Measurements from ENCODE around the gene TOB1.

DNA sequence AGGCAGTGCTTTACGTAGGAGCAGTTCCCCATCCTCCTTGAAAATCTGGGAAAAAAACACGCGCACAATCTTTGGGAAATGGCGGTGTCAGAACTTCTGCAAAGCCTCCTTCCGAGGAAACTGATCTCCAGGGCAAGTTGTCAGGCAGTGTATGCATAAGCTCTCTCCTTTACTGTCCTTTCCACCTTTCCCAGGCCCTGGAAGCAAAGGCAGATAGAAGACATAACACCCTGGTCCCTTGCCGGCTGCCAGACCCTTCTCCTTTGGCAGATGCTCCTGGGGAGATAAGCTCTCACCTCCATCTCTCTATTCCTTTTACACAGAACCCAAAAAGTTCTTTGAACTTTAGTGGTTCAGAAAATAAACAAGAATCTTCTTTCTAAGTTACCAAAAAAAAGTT is 12.4 kb downstream of the TOB1 start:
- TF ChIP-seq, protein P1, sequence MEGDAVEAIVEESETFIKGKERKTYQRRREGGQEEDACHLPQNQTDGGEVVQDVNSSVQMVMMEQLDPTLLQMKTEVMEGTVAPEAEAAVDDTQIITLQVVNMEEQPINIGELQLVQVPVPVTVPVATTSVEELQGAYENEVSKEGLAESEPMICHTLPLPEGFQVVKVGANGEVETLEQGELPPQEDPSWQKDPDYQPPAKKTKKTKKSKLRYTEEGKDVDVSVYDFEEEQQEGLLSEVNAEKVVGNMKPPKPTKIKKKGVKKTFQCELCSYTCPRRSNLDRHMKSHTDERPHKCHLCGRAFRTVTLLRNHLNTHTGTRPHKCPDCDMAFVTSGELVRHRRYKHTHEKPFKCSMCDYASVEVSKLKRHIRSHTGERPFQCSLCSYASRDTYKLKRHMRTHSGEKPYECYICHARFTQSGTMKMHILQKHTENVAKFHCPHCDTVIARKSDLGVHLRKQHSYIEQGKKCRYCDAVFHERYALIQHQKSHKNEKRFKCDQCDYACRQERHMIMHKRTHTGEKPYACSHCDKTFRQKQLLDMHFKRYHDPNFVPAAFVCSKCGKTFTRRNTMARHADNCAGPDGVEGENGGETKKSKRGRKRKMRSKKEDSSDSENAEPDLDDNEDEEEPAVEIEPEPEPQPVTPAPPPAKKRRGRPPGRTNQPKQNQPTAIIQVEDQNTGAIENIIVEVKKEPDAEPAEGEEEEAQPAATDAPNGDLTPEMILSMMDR (conservative IDR thresholded peaks at IDR 0.05; ENCODE audit: low read depth in 2 of 2), result no peak
- TF ChIP-seq EZH2 (IDR thresholded peaks at IDR 0.05; ENCODE audit: low read depth, unreplicated experiment) (no peak), POLR2AphosphoS5 (IDR thresholded peaks at IDR 0.05; ENCODE audit: low read depth) (no peak), JUNB (IDR thresholded peaks at IDR 0.05; ENCODE audit: unreplicated experiment) (no peak), CREB1 (CRISPR knock-in tag; IDR thresholded peaks at IDR 0.05; ENCODE audit: low read depth) (no peak), EZH2phosphoT487 (IDR thresholded peaks at IDR 0.05; ENCODE audit: unreplicated experiment) (no peak), STAT1 (IDR thresholded peaks at IDR 0.05; ENCODE audit: unreplicated experiment) (no peak), ZNF114 (CRISPR knock-in tag; IDR thresholded peaks at IDR 0.05) (no peak)
- TF ChIP-seq, protein P2, sequence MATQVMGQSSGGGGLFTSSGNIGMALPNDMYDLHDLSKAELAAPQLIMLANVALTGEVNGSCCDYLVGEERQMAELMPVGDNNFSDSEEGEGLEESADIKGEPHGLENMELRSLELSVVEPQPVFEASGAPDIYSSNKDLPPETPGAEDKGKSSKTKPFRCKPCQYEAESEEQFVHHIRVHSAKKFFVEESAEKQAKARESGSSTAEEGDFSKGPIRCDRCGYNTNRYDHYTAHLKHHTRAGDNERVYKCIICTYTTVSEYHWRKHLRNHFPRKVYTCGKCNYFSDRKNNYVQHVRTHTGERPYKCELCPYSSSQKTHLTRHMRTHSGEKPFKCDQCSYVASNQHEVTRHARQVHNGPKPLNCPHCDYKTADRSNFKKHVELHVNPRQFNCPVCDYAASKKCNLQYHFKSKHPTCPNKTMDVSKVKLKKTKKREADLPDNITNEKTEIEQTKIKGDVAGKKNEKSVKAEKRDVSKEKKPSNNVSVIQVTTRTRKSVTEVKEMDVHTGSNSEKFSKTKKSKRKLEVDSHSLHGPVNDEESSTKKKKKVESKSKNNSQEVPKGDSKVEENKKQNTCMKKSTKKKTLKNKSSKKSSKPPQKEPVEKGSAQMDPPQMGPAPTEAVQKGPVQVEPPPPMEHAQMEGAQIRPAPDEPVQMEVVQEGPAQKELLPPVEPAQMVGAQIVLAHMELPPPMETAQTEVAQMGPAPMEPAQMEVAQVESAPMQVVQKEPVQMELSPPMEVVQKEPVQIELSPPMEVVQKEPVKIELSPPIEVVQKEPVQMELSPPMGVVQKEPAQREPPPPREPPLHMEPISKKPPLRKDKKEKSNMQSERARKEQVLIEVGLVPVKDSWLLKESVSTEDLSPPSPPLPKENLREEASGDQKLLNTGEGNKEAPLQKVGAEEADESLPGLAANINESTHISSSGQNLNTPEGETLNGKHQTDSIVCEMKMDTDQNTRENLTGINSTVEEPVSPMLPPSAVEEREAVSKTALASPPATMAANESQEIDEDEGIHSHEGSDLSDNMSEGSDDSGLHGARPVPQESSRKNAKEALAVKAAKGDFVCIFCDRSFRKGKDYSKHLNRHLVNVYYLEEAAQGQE (IDR thresholded peaks at IDR 0.05; ENCODE audit: unreplicated experiment), result no peak
- TF ChIP-seq, protein P3, sequence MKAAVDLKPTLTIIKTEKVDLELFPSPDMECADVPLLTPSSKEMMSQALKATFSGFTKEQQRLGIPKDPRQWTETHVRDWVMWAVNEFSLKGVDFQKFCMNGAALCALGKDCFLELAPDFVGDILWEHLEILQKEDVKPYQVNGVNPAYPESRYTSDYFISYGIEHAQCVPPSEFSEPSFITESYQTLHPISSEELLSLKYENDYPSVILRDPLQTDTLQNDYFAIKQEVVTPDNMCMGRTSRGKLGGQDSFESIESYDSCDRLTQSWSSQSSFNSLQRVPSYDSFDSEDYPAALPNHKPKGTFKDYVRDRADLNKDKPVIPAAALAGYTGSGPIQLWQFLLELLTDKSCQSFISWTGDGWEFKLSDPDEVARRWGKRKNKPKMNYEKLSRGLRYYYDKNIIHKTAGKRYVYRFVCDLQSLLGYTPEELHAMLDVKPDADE (IDR thresholded peaks at IDR 0.05), result no peak
